ENCODE data around the gene HMGCL. TPM values are rescaled to one million over a fixed set of nuclear protein-coding genes. Genes with fewer than 3 reads are reported as not detected.
"Not testable (repeated sequence)": the region's sequence is repeated elsewhere in the genome, so short reads cannot be mapped to it uniquely, and the experiment has no call there.

The HMGCL gene
- polyA plus RNA-seq (ENCODE audit: insufficient read length): 70.9 TPM
- long read RNA-seq, donor 1, transcript HMGCL-203 (9 exons, 1,600 nt): major isoform, 41 of 59 reads
- long read RNA-seq, donor 1, partial matches to known transcripts: 18 of 59 reads
- long read RNA-seq, donor 1, other reads (novel, unspliced or antisense): 0 of 59 reads
- long read RNA-seq, donor 2, transcript HMGCL-203 (9 exons, 1,600 nt): major isoform, 32 of 44 reads
- long read RNA-seq, donor 2, partial matches to known transcripts: 11 of 44 reads
- long read RNA-seq, donor 2, other reads (novel, unspliced or antisense): 0 of 44 reads
- long read RNA-seq, donor 3, transcript HMGCL-203 (9 exons, 1,600 nt): major isoform, 26 of 38 reads
- long read RNA-seq, donor 3, partial matches to known transcripts: 9 of 38 reads
- long read RNA-seq, donor 3, other reads (novel, unspliced or antisense): 0 of 38 reads
- long read RNA-seq, donor 4, partial matches to known transcripts: 5 of 6 reads
- long read RNA-seq, donor 4, other reads (novel, unspliced or antisense): 0 of 6 reads
- long read RNA-seq, donor 5, transcript HMGCL-203 (9 exons, 1,600 nt): major isoform, 62 of 92 reads
- long read RNA-seq, donor 5, partial matches to known transcripts: 24 of 92 reads
- long read RNA-seq, donor 5, other reads (novel, unspliced or antisense): 6 of 92 reads
- long read RNA-seq, donor 6, transcript HMGCL-203 (9 exons, 1,600 nt): major isoform, 17 of 19 reads
- long read RNA-seq, donor 6, partial matches to known transcripts: 0 of 19 reads
- long read RNA-seq, donor 6, other reads (novel, unspliced or antisense): 0 of 19 reads
- long read RNA-seq, donor 7, transcript HMGCL-203 (9 exons, 1,600 nt): major isoform, 29 of 30 reads
- long read RNA-seq, donor 7, partial matches to known transcripts: 0 of 30 reads
- long read RNA-seq, donor 7, other reads (novel, unspliced or antisense): 0 of 30 reads
- long read RNA-seq, donor 8, transcript HMGCL-203 (9 exons, 1,600 nt): major isoform, 16 of 26 reads
- long read RNA-seq, donor 8, partial matches to known transcripts: 10 of 26 reads
- long read RNA-seq, donor 8, other reads (novel, unspliced or antisense): 0 of 26 reads

DNA sequence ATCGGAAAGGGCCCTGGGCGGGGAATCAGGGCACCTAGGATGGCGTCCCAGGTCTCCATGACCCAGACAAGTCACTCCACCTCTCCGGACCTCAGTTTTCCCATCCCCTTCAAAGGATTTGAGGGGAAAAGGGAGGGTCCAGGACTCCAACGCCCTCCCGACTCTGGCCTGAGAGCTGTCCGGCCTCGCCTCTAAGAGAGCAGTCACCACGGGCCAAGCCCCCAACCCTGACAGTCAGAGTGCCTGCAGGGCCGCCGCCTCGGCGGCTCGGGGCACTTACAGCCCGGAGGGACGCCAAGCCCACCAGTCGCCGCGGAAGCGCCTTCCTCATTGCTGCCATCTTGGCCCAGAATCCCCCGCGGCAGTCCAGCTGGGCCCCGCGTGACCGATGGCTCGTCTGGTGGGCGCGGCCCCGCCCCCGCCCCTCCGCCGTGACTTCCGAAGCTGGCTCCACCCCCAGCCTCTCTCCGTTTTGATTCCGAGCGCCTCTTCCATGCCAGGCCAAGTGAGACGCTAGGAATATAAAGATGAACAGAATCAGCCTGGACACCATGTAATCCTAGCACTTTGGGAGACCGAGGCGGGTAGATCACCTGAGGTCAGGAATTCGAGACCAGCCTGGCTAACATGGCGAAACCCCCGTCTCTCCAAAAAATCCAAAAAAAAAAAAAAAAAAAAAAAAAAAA, at the start of gene HMGCL:
Gene HMGCL (minus strand): TSS at position 354 of the 686 bp plus-strand sequence. CDS start 14 bp downstream, at position 340.
- DNase-seq: peak; percentile 92

DNA sequence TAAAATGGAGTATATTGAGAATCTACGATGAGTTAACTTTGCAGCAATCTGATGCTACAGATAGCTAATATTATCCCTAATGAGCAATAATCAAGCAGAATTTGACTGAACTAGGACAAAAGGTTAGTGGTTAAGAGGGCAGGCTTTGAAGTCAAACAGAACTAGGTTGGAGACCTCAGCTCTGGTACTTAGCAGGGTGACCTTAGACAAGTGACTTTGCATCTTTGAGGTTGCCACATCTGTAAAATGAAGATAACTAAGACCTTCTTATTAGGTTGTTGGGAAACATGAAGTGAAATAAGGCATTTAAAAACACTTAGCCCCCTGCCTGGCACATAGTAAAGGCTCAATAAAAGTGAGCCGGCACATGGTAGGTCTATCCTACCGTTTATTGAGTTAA, 47.2 kb upstream of the HMGCL start:
- no peak for DNase-seq

DNA sequence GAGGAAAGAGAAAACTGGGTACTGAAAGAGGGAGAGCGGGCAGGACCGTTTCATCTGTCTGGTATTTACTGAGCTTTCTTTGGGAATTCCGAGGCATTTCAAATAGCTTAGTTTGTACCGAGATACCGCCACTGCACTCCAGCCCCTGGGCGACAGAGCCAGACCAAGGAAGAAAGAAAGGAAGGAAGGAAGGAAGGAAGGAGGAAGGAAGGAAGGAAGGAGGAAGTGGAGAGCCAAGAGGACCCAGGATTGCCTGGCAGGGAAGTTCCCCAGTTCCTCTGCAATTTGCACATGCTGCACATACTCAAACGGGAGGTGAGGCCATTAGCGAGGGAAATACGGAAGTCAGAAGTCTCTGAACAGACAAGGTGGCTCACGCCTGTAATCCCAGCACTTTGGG, 43.8 kb upstream of the HMGCL start:
- no peak for DNase-seq

DNA sequence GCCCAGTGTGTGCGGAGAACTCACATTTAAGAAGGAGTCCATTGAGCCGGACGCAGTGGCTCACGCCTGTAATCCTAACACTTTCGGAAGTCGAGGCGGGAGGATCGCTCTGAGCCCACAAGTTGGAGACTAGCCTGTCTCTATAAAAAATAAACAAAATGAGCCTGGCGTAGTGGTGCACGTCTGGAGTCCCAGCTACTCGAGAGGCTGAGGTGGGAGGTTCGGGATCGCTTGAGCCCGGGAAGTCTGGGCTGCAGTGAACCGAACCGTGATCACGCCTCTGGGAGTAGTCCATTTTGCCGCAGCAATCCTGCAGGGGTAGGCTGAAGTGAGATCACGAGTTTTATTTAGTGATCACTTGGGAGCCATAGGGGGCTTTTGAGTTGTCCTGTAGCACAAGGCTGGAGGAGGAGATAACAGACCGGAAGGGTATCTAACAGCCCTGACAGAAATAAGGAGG, 43.4 kb upstream of the HMGCL start:
- no peak for DNase-seq

DNA sequence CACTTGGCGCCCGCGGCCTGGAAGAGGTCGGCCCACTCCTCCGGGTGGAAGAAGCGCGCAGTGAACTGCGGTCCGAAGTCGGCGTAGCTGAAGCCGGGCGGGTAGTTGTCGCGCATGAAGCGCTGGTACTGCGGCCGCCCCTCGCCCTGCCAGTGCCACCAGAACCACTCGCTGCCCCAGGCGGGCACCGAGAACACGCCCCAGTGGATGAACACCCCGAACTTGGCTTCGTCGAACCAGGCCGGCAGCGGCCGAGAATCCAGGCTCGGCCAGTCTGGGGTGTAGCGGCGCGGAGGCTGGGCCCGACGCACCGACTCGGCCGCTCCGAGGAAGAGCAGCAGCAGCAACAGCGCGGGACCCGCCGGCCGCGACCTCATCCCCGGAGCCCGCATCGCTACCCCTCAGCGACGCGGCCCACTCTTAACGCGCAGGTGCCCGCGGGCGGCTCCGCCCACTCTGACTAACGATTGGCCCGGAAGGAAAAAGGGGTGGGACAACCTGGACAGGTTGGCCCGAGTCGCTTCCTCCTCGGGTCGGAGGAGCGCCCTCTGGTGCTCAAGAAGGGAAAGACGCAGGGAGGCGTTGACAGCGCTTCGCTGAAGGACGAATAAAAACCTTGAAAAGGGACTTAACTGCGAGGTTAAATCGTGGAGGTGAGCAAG, 42.8 kb upstream of the HMGCL start, which contains the start of gene FUCA1:
Gene FUCA1 (minus strand): TSS at position 396 of the 662 bp plus-strand sequence. CDS start 4 bp downstream, at position 392.
- peak; percentile 93 for DNase-seq

DNA sequence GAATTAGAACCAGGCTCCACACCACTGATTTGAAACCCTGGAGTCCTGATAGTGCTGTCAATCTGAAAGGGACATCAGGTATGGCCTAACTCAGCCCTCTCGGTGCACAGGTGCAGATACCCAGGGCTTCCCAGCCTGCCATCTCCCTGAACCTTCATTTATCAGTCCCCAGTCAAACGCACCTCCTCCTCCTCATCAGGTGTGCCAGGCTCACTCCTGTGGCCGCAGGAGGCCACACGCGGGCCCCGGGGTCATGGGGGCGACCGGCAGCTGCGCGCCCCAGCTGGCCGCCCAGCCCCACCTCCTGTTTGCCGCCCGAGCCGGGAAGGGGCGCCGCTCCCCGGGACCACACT, 42.3 kb upstream of the HMGCL start:
- DNase-seq: no peak

DNA sequence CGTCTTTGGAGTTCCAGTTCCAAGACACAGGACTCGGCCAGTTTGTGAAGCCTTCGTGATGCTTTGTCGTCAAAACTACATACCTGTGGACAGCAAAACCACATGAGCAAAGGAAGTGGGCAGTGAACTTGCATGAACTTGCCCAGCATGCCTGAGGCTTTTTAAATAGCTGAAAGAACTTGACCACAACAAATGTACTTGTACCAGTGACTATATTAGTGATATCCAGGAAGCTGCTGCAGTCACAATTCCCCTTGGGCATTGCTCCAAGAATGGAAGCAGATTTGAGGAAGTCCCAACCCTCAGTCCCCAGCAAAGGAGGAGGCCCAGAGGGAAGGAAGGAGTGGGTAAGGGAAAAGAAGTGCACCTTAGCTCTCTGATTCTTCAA, 40.3 kb upstream of the HMGCL start:
- DNase-seq: no peak

DNA sequence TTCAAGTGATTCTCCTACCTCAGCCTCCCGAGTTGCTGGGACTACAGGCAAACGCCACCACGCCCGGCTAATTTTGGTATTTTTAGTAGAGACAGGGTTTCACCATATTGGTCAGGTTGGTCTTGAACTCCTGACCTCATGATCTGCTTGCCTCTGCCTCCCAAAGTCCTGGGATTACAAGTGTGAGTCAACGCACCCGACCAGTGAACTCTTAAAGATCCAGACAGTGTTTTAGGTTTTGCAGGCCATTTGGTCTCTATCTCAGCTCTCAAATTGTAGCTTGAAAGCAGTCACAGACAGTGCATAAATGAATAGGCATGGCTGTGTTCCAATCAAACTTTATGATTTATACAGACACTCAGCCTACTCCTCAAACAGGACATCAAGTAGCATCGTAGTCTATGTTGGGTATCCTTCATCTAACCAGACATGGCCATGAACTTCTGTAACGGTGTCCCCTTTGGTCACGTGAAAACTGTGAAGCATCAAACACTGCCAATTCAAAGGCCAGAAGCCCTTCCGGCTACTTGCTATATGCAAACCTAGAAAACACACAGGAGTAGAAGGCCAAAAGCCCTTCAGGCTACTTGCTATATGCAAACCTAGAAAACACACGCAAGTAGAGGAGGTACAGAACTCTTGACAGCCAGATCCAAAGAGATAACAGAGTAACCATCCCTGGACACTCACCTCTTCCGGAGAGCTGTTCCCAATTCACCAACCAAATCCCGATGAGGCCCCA, 39.7 kb upstream of the HMGCL start:
- DNase-seq: no peak

- DNase-seq: no peak
Observed at GRCh38 chr1:23862640-23863039, 37.4 kb upstream of the HMGCL start.

DNA sequence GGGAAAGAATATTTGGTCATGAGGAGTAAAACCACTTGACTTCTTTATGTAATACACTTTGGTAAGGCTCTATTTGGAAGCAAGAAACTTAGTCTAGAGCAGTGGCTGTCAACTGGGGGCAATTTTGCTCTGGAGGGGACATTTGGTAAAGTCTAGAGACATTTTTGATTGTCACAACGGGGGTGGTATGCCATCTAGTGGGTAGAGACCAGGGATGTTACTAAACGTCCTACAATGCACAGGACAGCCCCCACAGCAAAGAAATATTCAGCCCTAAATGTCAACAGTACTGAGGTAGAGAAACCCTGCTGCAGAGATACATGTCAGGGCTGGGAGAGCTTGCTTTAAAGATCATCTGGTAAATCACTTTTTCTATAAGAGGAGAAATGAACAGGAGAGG, 29.3 kb upstream of the HMGCL start:
- no peak for DNase-seq

- not testable (repeated sequence) for DNase-seq
Observed at GRCh38 chr1:23853124-23853523, 27.9 kb upstream of the HMGCL start.

DNA sequence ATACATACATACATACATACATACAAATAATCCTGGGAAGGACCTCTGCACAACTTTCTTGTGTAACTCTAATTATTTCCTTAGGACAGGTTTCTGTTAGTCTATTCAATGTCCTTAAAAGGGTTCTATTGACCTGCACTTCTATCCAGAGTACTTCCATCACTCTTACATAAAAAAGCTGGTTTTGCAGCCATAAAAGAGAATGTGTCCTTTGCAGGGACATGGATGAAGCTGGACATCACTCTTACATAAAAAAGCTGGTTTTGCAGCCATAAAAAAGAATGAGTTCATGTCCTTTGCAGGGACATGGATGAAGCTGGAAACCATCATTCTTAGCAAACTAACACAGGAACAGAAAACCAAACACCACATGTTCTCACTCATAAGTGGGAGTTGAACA, 26.2 kb upstream of the HMGCL start:
- peak; percentile 25 for DNase-seq

- no peak for DNase-seq
Observed at GRCh38 chr1:23848673-23849616, 23.7 kb upstream of the HMGCL start.

DNA sequence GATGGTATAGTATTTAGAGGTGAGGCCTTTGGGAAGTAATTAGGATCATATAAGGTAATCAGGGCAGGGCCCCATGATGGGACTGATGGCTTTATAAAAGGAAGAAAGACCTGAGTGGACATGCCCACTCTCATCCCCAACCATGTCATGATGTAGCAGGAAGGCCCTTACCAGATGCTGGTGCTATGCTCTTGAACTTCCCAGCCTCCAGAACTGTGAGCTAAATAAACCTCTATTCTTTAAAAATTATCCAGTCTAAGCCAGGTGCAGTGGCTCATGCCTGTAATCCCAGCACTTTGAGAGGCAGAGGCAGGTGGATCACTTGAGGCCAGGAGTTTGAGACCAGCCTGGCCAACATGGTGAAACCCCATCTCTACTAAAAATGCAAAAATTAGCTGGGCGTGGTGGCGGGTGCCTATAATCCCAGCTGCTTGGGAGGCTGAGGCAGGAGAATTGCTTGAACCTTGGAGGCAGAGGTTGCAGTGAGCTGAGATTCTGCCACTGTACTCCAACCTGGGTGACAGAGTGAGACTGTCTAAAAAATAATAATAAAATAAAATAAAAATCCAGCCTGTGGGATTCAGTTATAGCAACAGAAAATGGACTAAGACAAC, 22.4 kb upstream of the HMGCL start:
- DNase-seq: not testable (repeated sequence)

DNA sequence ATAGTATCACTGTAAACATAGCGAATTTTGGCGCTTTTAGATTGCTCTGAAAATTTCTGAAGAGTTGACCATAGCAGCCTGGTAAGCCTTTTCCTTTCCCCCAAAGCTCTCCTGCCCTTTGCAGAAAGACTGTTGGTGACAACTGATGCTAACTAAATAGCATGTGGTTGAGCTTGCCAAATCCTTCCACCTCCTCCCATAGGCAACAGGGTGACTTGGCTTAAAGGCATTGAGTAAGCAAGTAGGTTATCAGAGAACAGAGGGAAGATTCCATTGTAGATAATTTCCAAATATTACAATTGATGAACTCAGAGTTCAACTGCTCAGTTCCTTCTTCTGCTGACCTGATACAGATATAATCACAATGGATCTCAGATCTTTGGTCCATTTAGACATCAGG, 19.9 kb upstream of the HMGCL start:
- no peak for DNase-seq

GRCh38 chr1:23843644-23844043, 18.4 kb upstream of the HMGCL start:
- DNase-seq: no peak

DNA sequence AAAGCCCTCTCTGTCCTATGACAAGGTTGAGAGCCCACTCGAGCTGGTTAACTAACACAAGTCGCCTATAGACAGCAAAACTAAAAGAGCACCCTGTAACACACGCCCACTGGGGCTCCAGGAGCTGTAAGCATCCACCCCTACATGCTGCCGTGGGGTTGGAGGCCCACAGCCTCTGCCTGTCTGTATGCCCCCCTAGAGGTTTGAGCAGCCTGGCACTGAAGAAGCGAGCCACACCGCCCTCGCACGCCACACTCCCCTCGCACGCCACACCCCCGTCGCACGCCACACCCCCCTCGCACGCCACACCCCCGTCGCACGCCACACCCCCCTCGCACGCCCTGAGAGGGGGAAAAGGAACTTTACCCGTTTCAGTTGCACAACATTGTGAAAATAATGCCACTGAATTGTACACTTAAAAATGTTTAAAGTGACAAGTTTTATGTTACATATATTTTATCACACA, 13.2 kb upstream of the HMGCL start:
- peak; percentile 33 for DNase-seq

GRCh38 chr1:23837908-23838307, 12.7 kb upstream of the HMGCL start:
- no peak for DNase-seq

- no peak for DNase-seq
Observed at GRCh38 chr1:23836037-23836436, 10.8 kb upstream of the HMGCL start.

All from left kidney (tissue), 8 donors.